Motor neuron (in vitro differentiated cells): ENCODE measurements around the gene KATNIP. TPM values are rescaled to one million over a fixed set of nuclear protein-coding genes. Genes with fewer than 3 reads are reported as not detected.

Experiments
- ATAC-seq, 8 experiments: fragments of 200-7000 bp; cut with Tn5 transposase; replicated peaks in 6 of 8; 2 replicates each; pipeline ENCODE4 v1.8.0; 2021; ENCODE audit warnings: mild to moderate bottlenecking in 8 of 8, moderate library complexity in 8 of 8
- H3K27ac ChIP-seq, 2 donors: fragments of 250-450 bp; sonication (Bioruptor Pico); 2 replicates each; pipeline ENCODE4 v1.9.0; 2021; ENCODE audit warnings: antibody characterized with exemption in 2 of 2, mild to moderate bottlenecking in 2 of 2, moderate library complexity in 1 of 2
- H3K4me1 ChIP-seq, 2 donors: fragments of 250-450 bp; sonication (Bioruptor Pico); replicated peaks in 1 of 2; 2 replicates each; pipeline ENCODE4 v1.6.1; 2021; ENCODE audit warnings: antibody characterized with exemption in 2 of 2, mild to moderate bottlenecking in 2 of 2, moderate library complexity in 1 of 2
- H3K4me3 ChIP-seq, 5 donors: fragments of 250-450 bp; sonication (Bioruptor Pico); 2 replicates each; pipeline ENCODE4 v1.9.0; 2021; ENCODE audit warnings: antibody characterized with exemption in 5 of 5, mild to moderate bottlenecking in 5 of 5, moderate library complexity in 4 of 5
- WGBS, 10 experiments: fragments of 450-650 bp; shearing (Covaris generic); methylation state at CpG; one replicate each; pipeline ENCODE4 v1.0.0; 2022; 5-methylcytosine and 5-hydroxymethylcytosine counted together
- in situ Hi-C, 9 experiments: fragments of 400-800 bp; cut with MboI; loops; one replicate each; pipeline ENCODE4 v1.15.0; 2021; ENCODE audit warnings: low sequenced_read_pairs in 9 of 9, low pct_unique_long_range_greater_than_20kb in 2 of 9; ENCODE audit not compliant: unreplicated experiment in 9 of 9
- total RNA-seq, 8 experiments: library from RNA; unstranded; fragments of 300-600 nt; gene quantifications; 2 replicates each; pipeline versions ENCODE4 v1.2.3 to v1.2.4, GENCODE V29; 2022

Gene KATNIP
- total RNA-seq, 8 experiments from 2014 or later = 8.3 to 36.7 (median 11.5) TPM

DNA sequence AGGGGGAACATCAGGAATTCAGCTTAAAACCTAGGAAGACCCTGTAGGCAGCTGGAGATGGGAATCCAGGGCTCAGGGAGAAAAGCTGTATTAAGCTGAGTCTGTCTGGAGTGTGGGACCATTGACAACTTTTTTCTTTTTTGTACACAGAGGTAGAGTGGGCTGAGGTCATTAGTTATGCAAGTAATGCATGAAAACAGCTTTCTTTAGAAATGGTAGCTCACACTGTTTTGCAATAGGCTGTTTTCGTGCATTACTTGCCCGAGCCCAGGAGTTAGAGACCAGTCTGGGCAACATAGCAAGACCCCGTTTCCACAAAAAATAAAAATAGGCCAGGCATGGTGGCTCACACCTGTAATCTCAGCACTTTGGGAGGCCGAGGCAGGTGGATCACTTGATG is 46.5 kb downstream of the KATNIP start:
- in situ Hi-C loops = no loop called here

DNA sequence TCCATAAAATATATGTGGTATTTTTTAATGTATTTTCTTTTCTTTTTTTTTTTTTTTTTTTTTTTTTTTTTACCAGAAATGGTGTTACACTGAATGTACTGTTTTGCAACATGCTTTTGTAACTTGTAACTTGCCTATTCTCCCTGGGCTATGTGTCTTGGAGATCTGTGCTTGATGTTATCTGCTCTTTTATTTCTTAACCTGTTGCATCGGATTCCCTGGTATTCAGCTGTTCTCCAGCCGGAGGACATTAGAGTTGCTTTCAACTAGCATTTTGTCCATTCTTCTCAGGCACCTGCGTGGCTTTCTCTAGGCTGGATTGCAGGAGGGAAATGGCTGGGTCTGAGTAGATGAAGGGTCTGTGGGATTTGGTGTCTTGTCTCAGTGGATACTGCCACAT is 47.4 kb downstream of the KATNIP start:
- no peak for ATAC-seq
- Histone ChIP-seq H3K4me3 (no peak overlapping the region), H3K4me1 (peaks cover 0 to 10% of the 10 kb centered on the region in 2 donors), H3K27ac (no peak overlapping the region)
- WGBS, 10 experiments = 66 to 100% (median 98%) methylated on average over 1 to 3 of the region's 3 CpGs; no CpG with 5 or more reads in 2 of the 10 experiments
- in situ Hi-C loops = no loop called here

More for the DNA sequence above, 46.5 kb downstream of the KATNIP start:
- H3K4me1 ChIP-seq = peaks cover 0 to 10% of the 10 kb centered on the region in 2 donors
- no peak for ATAC-seq
- no peak overlapping the region for H3K4me3 ChIP-seq
- 80 to 100% (median 92%) methylated on average over 1 to 3 of the region's 4 CpGs; no CpG with 5 or more reads in 2 of the 10 experiments for WGBS, 10 experiments
- no peak overlapping the region for H3K27ac ChIP-seq

DNA sequence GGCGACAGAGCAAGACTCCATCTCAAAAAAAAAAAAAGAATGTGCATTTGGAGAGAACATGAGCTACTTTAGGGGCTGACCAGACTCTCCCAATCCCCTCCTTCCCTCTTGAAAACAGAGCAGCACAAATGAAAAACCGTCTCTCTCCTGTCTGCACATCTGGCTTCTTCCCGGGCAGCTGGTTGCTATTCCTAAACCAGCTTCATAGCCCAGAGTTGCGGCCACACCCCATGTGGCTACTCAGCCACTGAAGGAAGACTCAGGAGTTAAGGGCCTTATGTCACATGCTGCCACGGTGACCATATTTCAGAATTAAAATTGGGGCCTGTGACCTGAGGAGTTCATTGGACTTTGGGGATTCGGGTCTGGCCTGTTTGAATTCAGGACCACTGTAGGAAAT is 48.3 kb downstream of the KATNIP start:
- WGBS, 10 experiments = 31 to 100% (median 80%) methylated on average over 1 to 6 of the region's 6 CpGs; no CpG with 5 or more reads in 3 of the 10 experiments
- in situ Hi-C loops = no loop called here

DNA sequence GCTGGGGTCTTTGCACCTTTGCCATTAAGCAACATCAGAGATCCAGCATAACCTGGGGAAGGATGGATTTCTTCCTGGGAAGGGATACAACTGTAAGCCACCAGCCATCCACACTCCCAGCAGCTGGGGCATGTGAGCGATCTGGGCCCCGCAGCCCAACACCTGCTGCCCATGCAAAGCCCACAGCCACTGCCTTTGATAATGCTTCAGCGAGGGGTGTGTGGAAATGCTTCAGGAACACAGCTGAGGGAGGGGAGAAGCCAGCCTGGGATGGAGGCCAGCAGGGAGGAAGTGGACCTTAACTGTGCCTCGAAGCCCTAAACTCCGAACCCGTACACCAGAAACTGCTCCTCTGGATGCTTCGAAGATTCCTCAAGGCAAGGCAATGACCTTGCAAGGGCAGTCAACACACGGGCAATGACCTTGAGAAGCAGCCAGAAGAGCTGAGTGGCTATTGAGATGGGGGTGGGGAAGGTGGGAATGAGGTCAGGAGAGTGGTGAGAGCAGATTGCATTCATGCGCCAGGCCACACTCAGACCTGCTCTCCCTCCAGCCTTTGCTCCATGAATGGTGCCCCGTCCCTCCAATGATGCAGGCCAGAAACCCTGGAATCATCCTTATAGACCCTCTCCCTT is 49.1 kb downstream of the KATNIP start:
- Histone ChIP-seq H3K4me3 (no peak overlapping the region), H3K4me1 (peaks cover 0 to 10% of the 10 kb centered on the region in 2 donors), H3K27ac (no peak overlapping the region)
- 80 to 97% (median 84%) methylated on average over 1 to 4 of the region's 10 CpGs; no CpG with 5 or more reads in 4 of the 10 experiments for WGBS, 10 experiments
- in situ Hi-C loops = no loop called here
- no peak for ATAC-seq

More for the DNA sequence above, 48.3 kb downstream of the KATNIP start:
- H3K4me1 ChIP-seq = peaks cover 0 to 10% of the 10 kb centered on the region in 2 donors
- H3K4me3 ChIP-seq = no peak overlapping the region
- H3K27ac ChIP-seq = no peak overlapping the region
- ATAC-seq = peak in 3 of 8 experiments; percentile 11 to 87 (median 72)

DNA sequence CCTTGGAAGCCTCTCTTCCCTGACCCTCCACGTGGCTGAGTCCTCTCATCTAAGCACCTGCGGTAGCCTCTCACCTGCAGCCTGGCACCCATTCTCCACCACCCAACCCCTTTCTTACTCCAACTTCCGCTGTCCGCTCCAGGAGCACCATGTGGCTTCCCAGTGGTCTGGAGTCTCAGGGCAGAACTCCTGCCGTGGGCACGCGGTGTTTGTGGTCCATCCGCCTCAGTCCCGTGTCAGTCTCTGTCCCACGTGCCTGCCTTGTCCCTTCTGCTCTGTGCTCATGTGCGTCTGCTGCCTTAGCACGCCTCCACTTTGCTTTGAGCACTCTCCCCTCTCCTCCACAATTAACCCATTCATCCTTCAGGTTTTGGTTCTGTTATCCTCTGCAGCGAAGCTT is 49.7 kb downstream of the KATNIP start:
- no peak overlapping the region for H3K27ac ChIP-seq
- ATAC-seq = no peak
- in situ Hi-C loops = loop anchor here in 1 of 9 experiments (25.0 kb wide), 1 partner anchor 263 kb away; no protein-coding TSS in a partner anchor
- no peak overlapping the region for H3K4me3 ChIP-seq
- 67 to 100% (median 90%) methylated on average over 1 to 4 of the region's 13 CpGs; no CpG with 5 or more reads in 5 of the 10 experiments for WGBS, 10 experiments
- H3K4me1 ChIP-seq = peaks cover 0 to 10% of the 10 kb centered on the region in 2 donors

Other genes with a start within 250 kb of the KATNIP start
- 10 to 100 TPM in 2 of 8 experiments, 1 to 10 TPM in 3, under 1 TPM in 3; 0.33 to 14.6 (median 4.3) TPM for gene IL4R, start 236.2 kb upstream of the KATNIP start, total RNA-seq
- gene IL21R, start 148.0 kb upstream of the KATNIP start, total RNA-seq = 1 to 10 TPM in 1 of 8 experiments, under 1 TPM in 7; 0.05 to 1.2 (median 0.17) TPM
- 100 to 1,000 TPM in 2 of 8 experiments, 10 to 100 TPM in 6; 41.2 to 156 (median 60.5) TPM for gene GTF3C1, start 231 bp upstream of the KATNIP start, total RNA-seq